Medulla oblongata (tissue), 1 donor: Measurements from ENCODE around the gene GNA12.

ENCODE experiments used
- DNase-seq: peaks from one replicate; pipeline ENCODE4 v3.0.0-alpha.2; 2015; ENCODE audit errors: extremely low spot score

The GNA12 gene

DNA sequence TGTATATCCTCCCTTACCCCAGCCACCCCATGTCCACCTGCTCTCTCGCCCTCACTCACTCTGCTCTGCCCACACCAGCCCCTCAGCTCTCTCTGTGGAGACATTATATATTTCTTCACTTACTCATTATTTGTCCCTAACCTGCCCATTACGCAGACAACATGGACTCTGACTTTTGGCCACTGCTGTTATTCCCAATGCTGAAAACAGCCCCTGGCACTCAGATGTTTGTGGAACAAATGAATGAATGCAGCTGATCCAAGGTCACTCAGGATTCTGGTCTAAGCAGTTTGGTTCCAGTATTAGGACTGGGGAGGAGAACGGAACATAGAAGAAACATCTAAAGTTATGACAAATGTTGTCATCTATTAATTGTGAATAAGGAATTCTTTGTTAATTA is 26.7 kb downstream of the GNA12 start:
- no peak for DNase-seq

DNA sequence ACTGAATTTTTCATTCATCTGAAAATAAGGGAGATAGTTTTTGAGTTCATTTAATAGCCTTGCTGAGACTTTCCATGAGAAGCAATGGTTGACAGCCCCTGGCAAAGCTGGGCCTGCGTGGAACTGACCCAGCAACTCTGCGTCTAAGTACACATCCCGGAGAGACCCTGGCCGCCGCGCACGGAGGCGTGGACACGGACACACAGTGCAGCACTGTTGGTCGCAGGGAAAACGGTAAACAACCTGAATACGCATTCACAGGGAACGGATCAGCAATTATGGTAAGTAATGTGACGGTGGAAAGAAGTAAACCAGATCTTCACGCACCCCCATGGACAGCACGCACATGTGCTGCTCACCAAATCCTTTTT is 28.2 kb downstream of the GNA12 start:
- no peak for DNase-seq

DNA sequence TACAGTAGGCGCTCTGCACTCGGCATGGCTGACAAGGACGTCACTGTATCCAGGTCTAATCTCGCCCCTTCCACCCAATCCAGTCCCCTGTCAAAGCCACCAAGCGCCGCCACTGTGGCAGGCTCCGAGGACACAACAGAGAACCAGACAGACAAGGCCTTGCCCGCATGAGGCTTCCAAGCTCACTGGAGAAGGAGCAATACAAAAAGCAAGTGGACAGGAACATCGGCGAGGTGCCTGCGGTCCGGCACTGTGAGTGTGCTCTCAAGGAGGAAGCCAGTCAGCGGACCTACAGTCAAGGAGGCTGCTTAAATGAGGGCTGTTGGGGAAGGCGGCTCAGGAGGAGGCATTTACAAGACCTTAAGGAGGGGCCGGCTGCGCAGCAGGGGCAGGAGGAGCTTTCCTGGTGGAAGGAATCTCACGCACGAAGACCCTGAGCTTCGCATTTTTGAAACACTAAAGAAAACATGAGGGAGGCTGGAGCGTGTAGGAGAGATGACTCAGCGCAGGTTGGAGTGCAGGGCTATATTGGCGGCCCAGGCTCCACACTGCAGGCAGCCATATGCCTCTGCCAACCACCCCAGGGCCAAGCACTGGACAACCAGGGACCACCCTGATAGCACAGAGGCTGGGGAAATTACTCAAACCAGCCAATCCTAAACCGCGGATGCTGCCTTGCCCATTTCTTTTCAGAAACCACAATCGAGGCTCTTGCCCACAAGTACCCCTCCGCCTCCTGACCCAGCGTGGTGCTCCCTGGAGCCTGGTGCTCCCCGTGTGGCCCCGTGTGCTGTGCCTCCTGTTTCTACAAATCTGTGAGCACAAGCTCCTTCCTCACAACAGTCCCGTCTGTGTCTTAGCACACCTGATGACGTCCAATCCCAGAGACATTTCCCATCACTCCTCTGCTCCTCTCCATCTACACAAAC is 28.9 kb downstream of the GNA12 start:
- DNase-seq = no peak

DNA sequence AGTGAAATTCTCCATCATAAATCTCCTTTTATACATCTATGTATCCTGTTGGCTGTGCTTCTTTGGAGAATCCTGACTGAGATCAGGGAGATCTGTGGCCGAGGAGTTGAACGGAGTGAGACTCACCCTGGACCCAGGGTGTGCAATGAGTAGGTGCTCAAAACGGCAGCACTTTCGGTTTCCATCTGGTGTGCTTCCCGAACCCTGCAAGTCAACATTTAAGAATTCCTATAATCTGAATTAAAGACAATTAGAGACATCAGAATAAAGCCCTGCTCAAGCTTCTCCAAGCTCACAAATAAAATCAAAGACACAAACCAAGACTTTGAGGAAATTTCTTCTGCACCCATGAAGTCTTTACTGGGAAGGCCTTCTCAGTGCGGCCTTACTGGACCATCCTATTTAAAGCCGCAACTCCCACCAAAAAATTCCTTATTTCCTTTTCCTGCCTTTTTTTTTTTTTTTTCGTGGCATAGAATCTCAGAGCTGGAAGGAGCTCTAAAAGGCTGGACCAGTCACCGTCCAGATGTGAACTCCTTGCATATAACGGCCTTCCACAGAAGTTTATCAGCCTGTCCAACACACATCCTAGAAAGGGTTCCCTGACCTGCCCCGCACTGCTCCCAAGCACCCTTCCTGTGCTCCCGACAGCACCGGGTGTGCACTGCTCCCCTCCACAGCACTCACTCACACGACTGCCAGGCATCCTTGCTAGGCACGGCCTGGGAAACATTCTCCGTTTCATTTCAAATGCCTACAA is 29.7 kb downstream of the GNA12 start:
- DNase-seq = no peak

DNA sequence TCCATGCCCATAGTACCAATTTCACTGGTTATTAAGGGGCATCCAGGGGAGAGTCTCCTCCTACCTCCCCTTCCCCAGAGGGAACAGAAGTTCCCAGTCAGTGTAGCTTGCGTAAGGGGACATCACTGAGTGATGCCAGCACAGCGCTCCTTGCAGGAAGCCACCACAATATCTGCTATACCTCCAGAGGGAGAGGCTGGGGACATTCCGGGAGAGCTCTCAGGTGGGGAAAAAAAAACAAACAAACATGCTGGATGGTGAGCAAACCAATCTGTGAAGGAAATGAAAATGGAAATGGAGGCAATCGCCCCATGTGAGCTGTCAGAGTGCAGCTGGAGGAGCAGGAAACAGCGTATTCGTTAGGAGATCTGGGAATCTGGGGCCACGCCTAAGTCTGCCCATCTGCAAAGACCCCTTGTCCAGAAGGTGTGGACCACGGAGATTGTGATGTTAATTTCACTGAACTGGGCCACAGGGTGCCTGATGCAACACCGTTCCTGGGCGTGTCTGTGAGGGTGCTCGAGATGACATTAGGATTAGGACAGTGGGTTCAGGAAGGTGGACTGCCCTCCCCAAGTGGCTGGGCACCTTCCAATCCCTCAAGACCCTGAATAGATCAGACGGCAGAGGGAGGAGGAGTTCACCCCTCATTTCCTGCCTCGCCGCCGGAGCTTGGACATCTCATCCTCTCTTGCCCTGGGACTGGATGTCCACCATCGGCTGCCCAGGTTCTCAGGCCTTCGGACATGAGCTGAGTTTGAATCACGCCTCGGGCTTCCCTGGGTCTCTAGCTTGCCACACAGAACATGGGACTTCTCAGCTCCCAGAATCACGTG is 30.5 kb downstream of the GNA12 start:
- DNase-seq = no peak

DNA sequence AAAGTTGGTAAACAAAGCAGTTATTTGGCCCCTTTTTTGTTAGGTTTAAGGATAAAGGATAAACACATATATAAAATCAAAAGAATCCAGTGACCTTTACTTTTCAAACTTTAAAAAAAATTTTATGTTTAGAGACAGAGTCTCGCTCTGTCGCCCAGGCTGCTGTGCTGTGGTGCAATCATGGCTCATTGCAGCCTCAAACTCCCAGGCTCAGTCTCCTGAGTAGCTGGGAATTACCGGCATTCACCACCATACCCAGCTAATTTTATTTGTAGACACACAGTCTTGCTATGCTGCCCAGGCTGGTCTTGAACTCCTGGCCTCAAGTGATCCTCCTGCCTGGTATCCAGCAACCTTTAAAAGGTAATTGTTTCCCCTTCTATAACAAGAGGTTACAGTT is 31.3 kb downstream of the GNA12 start:
- no peak for DNase-seq

DNA sequence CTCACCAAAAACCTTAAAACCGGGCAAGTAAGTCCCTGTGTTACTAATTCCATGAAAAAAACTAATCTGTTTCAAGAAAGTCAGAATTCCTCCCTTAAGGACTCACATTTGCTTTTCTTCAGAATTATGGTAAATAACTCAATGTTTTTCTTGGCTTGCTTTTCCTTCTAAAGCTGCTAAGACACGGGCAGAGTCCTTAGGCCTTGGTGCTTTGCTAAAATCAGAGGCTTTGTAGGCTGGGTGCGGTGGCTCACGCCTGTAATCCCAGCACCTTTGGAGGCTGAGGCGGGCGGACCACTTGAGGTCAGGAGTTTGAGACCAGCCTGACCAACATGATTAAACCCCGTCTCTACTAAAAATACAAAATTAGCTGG is 32.0 kb downstream of the GNA12 start:
- DNase-seq = no peak

DNA sequence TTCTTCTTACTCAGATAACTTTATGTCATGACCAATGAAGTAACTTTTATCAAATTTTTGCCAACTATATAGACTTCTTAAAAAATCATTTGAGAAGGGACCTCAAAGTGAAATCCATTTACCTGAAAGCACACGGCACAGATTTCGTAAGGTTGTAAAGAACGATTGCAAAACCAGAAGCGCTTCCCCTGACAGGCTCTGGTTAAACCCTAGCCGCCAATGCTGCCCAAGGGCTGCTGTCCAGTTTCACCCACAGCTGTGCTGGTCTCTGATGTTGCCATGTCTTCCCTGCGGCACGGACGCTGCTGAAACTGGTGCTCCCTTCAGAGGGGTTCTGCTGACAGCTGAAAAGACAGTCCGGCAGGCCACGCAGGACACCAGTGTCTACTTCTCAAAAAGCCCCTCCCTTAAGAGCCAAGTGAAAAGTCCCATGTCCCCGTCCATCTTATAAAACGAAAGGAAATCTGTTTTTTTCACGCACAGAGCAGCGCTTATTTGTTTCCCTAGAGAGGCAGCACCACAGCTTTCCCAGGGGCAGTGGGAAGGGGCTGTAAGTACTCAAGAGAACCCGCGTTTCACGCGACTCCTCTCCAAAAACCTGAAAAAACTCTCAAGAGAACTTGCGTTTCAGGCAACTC is 32.5 kb downstream of the GNA12 start:
- no peak for DNase-seq

DNA sequence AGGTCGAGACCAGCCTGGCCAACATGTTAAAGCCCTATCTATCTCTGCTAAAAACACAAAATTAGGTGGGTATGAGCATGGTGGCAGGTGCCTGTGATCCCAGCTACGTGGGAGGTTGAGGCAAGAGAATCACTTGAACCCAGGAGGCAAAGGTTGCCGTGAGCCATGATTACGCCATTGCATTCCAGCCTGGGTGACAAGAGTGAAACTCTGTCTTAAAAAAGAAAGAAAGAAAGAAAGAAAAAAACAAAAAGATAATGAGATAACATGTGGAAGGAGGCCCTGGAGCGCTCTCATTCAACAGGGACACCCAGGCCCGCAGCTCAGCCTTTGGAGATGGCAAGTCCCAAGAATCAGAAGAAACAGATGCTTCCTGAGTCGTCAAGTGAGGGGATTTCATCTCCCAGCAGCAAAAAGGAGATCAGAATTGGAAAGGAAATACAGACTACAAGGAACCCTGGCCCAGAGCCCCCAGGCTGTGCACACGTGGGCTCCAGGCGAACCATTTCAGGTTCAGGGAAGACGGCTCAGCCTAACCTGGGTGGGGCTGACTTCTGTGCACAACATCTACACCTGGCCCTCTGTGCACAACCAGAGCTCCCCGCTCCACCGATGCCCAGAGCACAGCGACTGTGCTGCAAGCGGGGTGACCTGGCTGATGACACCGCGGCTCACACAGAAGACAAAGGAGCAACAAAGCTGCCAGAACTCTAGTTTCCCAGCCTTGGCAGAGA is 33.3 kb downstream of the GNA12 start:
- DNase-seq = peak; percentile 36

DNA sequence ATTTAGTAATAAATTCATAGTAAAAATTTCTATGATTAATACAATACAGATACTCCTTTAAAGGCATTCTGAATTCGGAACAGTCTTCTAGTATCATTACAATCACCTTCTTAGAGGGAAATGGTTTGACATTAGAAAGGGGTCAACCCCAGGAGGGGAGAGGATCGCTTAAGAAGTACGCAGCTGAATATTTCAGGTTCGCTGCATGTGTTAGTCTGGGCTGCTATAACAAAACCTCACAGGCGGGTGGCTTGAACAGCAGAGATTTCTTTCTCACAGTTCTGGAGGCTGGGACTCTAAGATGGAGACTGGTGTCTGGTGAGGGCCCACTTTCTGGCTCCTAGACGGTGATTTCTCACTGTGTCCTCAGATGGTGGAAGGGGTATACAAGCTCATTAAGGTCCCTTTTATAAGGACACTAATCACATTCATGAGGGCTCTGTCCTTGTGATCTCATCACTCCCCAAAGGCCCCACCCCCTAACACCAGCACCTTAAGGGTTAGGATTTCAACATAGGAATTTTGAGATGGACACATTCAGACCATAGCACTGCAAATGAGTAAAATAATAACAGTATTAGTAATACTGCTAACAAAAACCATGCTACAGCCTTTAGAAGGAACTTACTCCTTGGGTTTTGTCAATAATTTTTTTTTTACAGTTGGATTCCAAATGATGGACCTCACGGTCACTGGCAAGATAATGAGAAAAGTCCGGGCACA is 34.0 kb downstream of the GNA12 start:
- no peak for DNase-seq

DNA sequence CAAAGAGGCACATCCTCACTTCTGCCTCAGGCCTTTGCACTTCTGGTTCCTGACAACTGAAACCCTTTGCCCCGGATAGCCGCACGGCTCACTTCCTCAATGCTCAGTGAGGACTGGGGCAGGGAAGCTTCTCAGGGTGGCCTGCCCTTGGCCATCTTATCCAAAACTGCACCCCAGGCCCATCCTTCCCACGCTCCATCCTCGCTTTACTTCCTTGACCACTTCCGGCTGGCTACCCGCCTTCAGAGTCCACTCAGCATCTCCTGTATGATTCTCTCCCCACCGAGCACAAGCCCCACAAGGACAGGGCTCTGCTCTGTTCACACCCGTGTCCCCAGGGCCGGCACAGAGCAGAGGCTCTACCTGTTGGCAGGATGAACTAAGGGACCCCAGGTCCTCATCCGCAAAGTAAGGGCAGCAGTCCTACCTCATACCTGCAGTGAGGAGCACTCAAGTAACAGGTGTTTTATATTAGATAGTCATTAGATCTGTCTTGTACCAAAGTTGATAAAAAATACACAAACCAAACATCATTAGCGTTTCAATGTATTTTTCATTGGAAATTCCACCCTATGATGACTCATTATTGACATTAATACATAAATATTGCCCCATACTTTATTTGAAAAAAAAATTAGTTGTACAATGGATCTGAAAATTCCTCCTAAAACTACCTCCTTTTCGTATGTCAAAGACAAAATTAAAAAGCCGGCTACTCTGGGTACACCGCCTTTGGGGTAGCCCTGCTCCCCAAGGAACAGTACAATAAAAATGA is 35.0 kb downstream of the GNA12 start:
- DNase-seq = no peak

DNA sequence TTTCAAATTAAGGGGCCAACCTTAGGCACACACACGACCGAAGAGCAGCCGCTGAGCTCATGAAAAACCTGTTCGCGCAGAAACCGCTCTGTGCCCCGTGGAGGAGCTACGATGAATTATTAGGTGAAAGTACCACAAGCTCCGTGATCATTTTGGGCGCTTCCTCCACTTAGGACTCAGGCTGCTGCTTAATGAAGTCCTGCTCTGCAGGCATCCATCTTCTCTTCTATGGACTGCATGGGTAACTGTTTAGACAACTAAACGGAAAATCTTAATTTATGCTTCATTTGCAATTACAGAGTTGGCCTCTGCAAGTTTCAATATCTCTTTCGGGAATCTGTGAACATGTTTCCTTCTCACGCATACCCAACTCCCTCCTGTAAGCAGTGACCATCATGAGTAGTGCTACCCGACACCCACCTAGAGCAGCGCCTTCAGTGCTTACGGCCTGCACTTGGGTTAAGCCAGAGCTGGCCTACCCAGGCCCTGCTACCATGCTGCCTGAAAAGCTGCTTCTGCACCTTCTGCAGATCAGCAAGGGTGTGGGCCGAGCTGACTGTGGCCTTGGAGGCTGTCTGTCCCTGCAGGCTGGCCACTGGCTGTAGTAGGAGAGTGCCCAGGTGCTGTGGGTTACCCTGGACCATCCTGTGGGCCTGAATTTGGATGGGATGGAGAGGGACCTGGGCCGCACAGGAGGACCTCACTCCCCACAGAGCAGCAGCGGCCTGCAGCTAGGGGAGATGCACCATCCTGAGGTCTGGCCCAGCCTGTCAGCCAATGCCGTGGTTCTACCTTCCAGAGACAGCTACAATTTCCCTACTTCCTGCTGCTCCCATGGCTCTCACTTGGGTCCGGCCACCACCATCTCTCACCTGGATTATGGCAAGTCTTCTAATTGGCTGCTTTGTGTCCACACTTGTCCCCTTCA is 36.0 kb downstream of the GNA12 start:
- no peak for DNase-seq

DNA sequence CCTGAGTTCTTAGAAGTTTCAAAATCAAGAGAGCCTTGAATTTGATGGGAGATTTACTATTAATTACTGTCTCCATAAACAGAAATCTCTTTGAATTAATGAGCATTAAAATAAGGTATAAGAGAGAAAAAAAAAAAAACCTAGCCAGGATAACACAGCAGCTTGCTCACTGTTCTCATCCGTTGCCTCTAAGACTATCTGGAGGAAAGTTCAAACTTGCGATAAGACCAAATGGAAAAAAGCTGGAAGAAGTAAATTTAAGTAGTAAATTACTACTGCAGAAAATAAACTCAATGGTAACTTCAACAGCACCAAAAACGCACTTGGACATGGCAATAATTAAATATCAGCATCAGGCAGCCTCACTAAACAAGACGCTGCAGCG is 36.7 kb downstream of the GNA12 start:
- DNase-seq = no peak

DNA sequence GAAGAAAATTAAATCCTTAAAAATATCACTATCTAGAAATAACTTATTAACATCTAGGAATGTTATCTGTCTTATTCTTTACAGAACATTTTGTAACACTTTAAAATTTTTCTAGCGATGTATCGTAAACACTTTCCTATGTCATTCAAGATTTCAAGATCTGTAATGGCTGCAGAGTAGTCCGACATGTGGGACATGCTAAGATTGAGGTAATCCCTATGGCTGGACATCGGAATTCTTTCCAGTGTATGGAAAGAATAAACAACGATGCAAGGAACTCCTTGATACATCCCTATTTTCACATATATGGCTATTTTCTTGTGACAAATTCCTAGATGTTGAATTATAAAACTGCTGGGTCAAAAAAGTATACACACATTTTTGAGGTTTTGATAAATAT is 37.5 kb downstream of the GNA12 start:
- no peak for DNase-seq

DNA sequence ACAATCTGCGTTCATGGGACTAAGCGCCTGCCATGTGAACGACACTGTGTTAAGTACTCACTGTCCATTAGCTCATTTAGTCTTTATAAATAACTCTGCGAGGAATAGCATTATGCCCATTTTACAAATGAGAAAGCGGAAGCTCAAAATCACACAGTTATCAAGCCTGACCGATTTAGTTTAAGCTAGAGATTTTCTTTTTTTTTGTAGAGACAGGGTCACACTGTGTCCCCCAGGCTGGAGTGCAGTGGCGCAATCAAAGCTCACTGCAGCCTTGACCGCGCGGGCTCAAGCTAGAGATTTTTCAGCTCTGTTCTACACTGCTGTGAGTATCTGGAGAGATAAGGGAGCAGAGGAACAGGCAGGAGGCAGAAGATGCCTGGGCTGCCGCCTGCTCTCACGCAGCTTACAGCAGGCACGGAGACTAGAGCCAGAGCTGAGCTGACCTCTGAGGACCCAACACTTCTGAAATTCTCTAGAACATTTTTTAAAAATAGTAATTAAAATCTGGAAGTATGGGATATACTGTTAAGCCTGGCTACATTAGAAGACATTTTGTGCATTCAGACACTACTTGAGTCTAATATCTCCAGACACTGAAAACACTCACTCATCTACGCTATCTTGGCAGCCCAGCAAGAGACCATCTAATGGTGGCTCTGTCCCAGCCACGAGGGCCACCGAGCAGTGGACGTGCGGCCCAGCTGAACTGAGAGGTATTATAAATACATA is 38.7 kb downstream of the GNA12 start:
- no peak for DNase-seq

DNA sequence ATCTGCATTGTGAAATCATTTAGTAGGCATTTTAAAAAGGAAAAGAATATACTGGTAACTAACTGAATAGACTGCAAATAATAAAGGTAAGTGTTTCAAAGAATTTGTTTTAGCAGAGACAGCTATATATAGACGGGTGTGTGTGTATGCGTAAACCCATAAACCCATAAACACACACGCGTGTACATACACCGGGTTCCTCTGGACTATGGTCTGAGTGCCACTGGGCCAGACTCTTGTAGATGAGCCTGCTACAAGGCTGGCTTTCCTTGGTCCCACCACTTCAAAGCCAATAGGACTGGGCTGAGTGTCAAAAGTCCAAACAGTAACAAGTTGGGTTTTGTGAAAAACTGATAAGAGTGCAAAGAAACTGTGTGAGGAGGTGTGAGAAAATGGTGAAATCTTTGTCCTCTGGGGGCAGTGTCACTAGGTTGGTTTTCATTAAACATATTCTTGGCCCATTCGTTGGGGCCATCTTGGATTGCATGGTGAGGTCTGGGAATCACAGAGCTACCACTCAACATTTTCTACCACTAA is 39.8 kb downstream of the GNA12 start:
- DNase-seq = no peak

DNA sequence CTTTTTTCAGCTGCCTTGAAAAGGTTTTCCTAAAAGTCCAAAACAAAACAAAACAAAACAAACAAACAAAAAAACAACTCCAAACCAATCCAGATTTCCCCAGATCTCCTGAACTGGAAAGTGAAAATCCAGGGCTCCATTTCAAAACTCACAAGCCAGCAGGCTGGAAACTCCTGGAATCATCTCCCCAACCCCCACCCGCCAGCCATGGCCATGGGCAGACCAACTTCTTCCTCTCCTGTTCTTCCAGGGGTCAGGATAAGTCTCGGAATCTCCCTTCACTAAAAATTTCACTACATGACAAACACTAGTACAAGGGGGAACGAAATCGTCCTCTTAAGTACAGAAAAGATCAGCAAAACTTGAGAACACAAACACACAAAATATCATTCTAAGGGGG is 40.4 kb downstream of the GNA12 start:
- no peak for DNase-seq

DNA sequence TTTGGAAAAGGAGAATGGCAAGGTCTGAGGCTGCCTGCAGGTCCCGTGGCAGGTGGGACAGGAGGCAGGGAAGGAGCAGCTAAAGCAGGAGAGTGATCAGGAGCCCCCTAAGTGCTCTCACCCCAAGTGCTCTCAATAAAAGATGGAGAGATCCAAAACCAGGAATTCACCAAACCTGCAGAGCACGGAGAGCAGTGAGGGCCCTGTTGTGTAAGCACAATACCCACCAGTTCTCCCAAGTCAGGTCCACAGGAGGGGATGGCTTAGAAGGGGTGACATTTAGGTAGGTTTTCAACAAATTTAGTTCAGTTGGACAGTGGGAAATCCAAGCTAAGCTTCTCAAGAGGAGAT is 40.8 kb downstream of the GNA12 start:
- no peak for DNase-seq
